ENCODE data around the gene KIF19.

DNA sequence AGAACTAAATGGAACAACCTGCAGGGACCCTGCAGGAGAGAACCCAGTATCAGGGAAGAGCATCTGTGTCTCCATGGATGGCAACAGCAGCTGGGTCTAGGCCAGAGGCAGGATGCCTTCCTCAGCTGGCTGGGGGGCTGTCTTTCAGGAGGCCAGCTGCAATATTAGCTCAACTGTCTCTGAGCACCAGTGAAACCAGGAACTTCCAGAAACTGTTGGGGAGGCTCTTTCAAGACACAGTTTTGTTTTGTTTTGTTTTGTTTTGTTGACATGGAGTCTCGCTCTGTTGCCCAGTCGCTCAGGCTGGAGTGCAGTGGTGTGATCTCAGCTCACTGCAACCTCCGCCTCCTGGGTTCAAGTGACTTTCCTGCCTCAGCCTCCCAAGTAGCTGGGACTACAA lies 48.8 kb downstream of the KIF19 start:
- no peak for TF ChIP-seq CTCF (conservative IDR thresholded peaks at IDR 0.05 in 1 of 2, IDR thresholded peaks at IDR 0.05 in 1 of 2; ENCODE audit: extremely low read depth in 1 of 2, insufficient read depth in 1 of 2, low read depth in 1 of 2, low read length in 2 of 2)
- no peak for TF ChIP-seq EZH2 (IDR thresholded peaks at IDR 0.05; ENCODE audit: borderline replicate concordance, low read length)
